Stimulated activated CD4-positive, alpha-beta T cell treated with anti-CD3 and anti-CD28 coated beads, Interleukin-1b, Interleukin-23, amount 100 ng/mL, for 48 hours (primary cell): ENCODE measurements around the gene ITK.
"Not testable (repeated sequence)": the region's sequence is repeated elsewhere in the genome, so short reads cannot be mapped to it uniquely, and the experiment has no call there.

Experiments
- DNase-seq: peaks from one replicate; pipeline ENCODE4 v3.0.0-alpha.2; 2020

ITK gene

GRCh38 chr5:157213527-157214243 is 33.0 kb downstream of the ITK start:
- DNase-seq = no peak

GRCh38 chr5:157214415-157214814 is 33.8 kb downstream of the ITK start:
- DNase-seq = no peak

GRCh38 chr5:157214861-157215513 is 34.3 kb downstream of the ITK start:
- no peak for DNase-seq

GRCh38 chr5:157215514-157216167 is 35.0 kb downstream of the ITK start:
- DNase-seq = no peak

GRCh38 chr5:157216391-157217142 is 35.9 kb downstream of the ITK start:
- no peak for DNase-seq

- no peak for DNase-seq
Observed at GRCh38 chr5:157217289-157218024, 36.8 kb downstream of the ITK start.

- peak; percentile 52 for DNase-seq
Observed at GRCh38 chr5:157219491-157220271, 39.0 kb downstream of the ITK start.

- DNase-seq = no peak
Observed at GRCh38 chr5:157221959-157222358, 41.3 kb downstream of the ITK start.

- DNase-seq = peak; percentile 83
Observed at GRCh38 chr5:157222506-157223230, 42.0 kb downstream of the ITK start.

GRCh38 chr5:157225469-157226422 is 45.1 kb downstream of the ITK start:
- DNase-seq = no peak

GRCh38 chr5:157230610-157231009 is 50.0 kb downstream of the ITK start:
- DNase-seq = no peak

- DNase-seq = no peak
Observed at GRCh38 chr5:157232706-157233105, 52.1 kb downstream of the ITK start.

- DNase-seq = no peak
Observed at GRCh38 chr5:157233515-157233914, 52.9 kb downstream of the ITK start.

- DNase-seq = no peak
Observed at GRCh38 chr5:157236423-157236822, 55.8 kb downstream of the ITK start.

GRCh38 chr5:157241483-157241882 is 60.8 kb downstream of the ITK start:
- no peak for DNase-seq

GRCh38 chr5:157244704-157245103 is 64.1 kb downstream of the ITK start:
- DNase-seq = not testable (repeated sequence)

- no peak for DNase-seq
Observed at GRCh38 chr5:157245476-157245875, 64.8 kb downstream of the ITK start.

GRCh38 chr5:157245886-157246285 is 65.2 kb downstream of the ITK start:
- DNase-seq = no peak

GRCh38 chr5:157247267-157247666 is 66.6 kb downstream of the ITK start:
- peak; percentile 77 for DNase-seq
